B cell (primary cell): Measurements from ENCODE around the gene PRR7.

Experiments used
- EZH2 ChIP-seq: IDR thresholded peaks from 2 replicates; pipeline ENCODE4 v1.6.1; 2012; ENCODE audit warnings: borderline replicate concordance, low read depth, mild to moderate bottlenecking, moderate library complexity, low read length; ENCODE audit not compliant: insufficient read depth, poor library complexity, severe bottlenecking
- TF ChIP-seq, protein P1 (sequence below): fragments of 200-600 bp; IDR thresholded peaks from one replicate; pipeline ENCODE4 v1.8.0; 2022; ENCODE audit warnings: antibody characterized with exemption, mild to moderate bottlenecking

DNA sequence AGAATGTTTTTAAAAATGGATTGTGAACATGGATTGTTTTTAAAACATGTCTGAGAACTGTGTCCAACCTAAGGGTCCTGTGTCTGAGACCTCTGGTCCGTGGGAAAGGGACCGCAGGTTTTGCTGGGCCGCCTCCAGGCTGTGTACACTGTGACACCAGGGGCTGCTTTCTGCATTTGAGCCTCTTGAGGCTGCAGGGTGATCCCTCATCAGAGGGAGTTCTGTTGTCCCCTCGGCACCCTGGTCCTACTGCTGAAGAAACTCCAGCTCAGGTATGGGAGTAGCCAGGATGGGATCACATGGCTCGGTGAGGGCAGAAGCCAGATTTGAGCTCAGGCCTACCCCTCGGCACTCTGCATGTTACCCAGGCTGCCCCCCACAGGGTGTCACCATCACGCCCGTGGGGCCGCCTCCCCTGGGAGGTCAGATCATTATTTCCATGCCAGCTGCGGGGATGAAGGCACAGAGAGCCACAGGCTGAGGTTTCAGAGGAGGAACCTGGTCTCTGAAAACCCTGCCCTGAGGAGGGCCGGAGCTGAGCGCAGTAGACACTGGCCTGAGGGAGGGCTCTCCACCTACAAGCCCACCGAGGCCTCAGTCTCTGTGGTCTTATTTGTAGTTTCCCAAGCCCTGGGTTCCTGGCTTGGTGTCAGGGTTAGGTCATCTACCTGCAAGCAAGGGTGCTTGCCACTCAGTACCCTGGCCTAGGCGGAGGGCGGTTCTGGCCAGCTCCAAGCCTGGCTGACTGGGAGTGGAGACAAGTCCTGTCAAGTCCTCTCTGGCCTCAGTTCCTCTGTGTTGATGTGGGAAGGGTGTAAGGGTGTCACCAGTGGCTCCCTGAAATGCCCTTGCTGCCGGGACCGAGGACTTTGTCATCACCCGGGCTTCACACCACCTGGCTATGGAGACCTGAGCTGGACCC, 2.8 kb downstream of the PRR7 start:
- TF ChIP-seq, protein P1, sequence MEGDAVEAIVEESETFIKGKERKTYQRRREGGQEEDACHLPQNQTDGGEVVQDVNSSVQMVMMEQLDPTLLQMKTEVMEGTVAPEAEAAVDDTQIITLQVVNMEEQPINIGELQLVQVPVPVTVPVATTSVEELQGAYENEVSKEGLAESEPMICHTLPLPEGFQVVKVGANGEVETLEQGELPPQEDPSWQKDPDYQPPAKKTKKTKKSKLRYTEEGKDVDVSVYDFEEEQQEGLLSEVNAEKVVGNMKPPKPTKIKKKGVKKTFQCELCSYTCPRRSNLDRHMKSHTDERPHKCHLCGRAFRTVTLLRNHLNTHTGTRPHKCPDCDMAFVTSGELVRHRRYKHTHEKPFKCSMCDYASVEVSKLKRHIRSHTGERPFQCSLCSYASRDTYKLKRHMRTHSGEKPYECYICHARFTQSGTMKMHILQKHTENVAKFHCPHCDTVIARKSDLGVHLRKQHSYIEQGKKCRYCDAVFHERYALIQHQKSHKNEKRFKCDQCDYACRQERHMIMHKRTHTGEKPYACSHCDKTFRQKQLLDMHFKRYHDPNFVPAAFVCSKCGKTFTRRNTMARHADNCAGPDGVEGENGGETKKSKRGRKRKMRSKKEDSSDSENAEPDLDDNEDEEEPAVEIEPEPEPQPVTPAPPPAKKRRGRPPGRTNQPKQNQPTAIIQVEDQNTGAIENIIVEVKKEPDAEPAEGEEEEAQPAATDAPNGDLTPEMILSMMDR, result no peak
- no peak for TF ChIP-seq EZH2
